ENCODE results near the gene ZBTB7C.
"Not testable (repeated sequence)": the region's sequence is repeated elsewhere in the genome, so short reads cannot be mapped to it uniquely, and the experiment has no call there.

ZBTB7C gene

DNA sequence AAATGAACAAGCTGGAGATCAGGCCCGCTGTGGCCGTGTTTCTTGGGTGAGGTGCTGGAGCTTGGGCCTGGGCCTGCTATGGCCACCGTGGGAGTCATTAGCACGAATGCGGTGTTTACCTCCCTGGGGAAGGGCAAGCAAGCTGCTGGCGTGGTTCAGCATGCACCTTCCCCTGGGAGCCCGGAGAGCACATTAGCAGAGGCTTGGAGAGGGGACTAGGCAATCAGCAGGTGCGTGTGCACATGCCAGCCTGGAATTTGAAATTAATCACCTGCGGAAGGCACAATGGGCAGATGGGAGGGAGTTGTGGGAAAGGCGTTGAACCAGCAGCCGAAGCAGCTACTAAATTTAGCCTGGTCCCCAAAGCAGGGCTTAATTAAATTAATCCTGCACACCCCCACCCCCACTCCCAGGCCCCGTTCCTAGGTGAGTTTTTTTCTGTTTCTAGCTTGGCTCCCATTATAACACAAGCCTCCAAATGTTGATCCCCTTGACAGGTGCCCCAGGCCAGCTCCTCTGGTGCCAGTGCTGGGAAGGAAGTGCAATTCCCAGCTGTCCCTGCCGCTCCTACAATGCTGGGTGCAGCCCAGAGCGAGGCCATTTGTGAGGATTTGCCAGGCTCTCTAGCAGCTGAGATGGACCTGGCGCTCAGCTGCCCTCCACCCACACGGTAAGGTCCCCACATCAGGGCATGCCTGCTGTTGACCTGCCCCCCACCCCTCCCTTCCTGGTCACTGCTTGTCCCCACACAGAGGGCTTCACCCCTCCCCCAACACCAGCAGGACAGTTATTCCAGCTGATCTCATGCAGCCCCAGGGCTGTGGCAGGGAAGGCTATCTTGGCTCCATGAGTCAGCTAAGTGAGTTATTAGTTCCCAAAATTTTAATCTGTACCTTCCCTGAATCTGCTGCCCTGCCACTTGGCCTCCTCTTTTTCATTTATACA lies 115.0 kb downstream of the ZBTB7C start:
- no peak for DNase-seq

DNA sequence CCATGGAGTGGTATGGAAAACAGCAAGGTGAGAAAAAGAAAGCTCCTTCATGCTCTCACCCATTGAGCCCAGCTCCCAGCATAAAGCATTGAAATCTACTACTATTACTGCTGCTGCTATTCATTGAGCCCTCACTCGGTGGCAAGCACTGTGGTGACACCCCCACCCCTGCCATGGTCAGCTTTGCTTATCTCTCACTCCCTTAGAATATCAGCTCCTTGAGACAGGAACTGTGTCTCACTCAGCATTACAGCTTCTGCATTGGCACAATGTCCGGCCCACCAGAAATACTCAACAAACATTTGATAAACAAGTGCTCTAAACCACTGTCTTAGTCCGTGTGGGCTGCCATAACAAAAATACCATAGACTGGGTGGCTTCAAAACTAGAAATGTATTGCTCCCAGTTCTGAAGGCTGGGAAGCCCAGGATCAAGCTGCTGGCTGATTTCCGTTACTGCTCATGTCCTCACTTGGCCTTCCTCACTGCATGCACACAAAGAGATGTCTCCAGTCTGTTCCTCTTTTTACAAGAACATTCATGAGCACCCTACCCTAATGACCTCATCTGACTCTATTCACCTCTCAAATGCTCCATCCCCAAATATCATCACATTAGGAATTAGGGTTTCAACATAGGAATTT lies 116.3 kb downstream of the ZBTB7C start:
- no peak for DNase-seq

- no peak for DNase-seq
These were observed 117.0 kb downstream of the ZBTB7C start for GRCh38 chr18:48292229-48292628.

DNA sequence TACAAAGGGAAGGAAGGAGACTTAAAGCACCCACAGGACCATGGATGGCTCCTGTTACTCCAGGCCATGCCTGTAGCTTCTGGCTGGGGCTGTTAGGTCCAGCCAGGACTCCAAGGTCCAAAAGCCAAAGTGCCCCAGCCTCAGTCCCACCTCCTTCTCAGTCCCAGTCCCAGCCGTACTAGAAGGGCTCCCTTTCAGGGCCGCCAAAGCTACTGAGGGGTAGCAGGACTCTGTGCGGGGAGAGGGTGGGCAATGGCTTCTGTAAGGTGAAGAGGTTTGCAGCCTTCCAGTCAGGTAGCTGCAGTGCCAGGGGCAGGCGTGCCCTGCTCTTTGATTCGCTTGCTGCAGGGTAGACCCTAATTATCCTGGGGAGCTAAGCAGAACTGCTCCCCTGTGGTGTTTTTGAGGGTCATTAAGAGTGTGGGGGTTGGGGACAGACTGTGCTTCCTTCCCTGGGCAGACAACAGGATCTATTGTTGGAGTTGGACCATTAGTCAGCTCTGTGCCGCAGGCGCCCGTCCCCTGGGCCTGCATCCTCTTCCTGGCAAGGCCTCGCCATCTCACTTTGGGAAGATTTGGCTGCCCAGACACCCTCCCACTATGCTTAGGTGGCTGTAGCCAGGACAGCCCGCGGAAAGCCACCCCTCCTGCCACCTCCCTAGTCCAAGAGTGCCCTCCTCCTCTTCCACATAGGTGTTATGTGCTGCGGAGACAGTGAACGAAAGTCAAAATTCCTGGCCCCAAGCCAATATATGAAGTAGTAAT lies 118.8 kb downstream of the ZBTB7C start:
- DNase-seq, result no peak

DNA sequence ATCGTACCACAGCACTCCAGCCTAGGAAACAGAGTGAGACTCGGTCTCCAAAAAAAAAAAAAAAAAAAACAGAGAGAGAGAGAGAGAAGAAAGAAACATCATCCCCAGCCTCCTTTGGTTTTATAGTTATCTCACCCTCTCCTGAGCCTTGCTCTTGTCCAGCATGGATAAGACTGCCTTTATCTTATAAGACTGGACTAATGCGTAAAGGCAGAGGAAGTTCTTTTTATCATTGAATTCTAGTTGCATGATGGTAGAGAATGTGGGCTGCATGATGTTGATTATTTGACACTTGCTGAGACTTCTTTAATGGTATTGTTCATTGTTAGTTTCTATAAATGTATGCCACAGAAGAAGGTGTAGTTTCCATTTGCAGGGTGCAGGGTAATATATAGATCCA lies 124.4 kb downstream of the ZBTB7C start:
- DNase-seq, result no peak

- not testable (repeated sequence) for DNase-seq
These were observed 125.2 kb downstream of the ZBTB7C start for GRCh38 chr18:48284011-48284410.

DNA sequence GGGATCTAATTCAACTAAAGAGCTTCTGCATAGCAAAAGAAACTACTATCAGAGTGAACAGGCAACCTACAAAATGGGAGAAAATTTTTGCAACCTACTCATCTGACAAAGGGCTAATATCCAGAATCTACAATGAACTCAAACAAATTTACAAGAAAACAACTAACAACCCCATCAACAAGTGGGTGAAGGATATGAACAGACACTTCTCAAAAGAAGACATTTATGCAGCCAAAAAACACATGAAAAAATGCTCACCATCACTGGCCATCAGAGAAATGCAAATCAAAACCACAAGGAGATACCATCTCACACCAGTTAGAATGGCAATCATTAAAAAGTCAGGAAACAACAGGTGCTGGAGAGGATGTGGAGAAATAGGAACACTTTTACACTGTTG lies 127.7 kb downstream of the ZBTB7C start:
- DNase-seq, result not testable (repeated sequence)

DNA sequence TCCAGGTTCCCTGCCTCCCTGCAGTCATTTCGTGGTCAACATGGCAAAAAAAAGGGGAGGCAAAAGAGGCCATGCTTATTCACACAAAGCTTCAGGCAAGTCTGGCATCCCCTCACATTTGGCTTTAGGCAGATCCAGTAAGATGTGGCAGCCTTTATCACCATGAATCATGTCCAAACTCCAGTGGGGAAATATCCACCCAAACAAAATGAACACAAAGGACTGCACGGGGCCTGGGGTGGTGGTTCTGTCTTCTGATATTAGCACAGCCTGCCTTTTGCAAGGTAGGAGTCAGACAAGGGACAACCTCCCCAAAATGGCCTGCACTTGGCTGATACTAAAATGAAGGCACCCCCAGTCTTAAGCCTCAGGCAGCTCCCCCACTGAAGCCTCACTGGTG lies 129.9 kb downstream of the ZBTB7C start:
- DNase-seq, result no peak

DNA sequence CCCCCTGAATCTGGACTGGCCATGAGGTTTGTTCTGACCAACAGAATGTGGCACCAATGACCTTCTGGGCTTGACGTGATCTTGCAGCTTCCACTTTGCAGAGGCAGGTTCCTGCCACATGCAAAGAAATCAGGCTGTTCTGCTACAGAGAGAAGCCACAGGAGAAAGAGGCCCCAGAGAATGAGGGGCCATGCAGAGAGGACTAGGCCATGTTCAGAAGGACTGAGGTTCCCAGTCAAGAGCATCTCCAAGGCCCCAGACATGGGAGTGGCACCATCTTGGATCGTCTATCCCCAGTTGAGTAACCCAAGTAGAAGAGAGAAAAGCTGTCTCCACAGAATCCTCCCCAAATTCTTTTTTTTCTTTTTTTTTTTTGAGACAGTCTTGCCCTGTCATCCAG lies 131.1 kb downstream of the ZBTB7C start:
- no peak for DNase-seq

DNA sequence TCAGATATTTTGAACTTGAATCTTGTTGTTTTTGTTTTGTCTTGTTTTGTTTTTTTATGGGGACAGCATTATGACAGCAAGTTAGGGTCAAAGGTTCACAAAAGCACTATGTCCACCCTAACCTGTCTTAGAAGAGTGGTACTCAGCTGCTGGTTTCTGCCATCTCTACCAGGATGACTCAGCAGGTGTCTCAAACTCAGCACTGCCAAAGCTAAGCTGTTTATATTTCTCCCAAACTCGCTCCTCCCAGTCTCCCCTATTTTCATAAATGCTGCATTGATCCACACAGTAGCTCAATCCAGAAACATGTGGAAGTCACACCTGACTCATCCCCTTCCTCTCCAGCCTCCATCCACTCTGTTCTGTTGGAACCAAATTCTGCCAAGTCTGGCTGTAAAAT lies 134.9 kb downstream of the ZBTB7C start:
- no peak for DNase-seq

DNA sequence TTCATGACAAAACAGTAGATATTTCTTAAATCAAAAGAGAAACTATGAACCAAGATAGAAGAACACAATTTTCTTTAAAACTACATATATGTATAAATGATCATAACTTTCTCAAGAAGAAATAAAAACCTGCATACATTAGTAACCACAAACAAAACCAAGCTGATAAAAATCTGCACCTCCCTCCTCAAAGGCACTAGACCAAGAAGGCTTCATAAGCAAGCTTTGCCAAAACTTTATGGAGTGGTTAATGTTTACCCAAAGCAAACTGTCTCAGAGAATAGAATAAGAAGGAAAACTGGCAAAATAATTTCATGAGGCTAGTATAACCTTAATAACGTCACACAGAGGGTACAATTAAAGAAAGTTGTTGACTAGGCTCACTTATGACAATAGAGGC lies 138.3 kb downstream of the ZBTB7C start:
- DNase-seq, result no peak

GRCh38 chr18:48265328-48265727 lies 143.9 kb downstream of the ZBTB7C start:
- DNase-seq, result no peak

- DNase-seq, result no peak
These were observed 145.0 kb downstream of the ZBTB7C start for GRCh38 chr18:48263914-48264902.

- no peak for DNase-seq
These were observed 145.9 kb downstream of the ZBTB7C start for GRCh38 chr18:48263192-48263853.

DNA sequence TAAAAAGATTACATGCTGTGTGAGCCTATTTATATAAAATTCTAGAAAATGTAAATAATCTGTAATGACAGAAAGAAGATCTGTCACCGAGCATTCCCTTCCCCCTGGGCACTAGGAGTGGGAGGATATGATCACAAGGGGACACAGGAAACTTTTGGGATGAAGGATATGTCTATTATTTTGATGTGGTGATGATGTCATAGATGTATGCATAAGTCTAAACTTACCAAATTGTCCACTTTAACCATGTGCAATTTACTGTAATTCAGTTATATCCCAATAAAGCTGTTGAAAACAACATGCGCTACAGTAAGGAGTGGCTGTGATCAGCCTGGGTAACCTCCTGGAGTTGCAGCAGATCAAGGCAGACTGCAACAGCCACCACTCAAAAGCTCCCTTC lies 148.9 kb downstream of the ZBTB7C start:
- DNase-seq, result no peak

DNA sequence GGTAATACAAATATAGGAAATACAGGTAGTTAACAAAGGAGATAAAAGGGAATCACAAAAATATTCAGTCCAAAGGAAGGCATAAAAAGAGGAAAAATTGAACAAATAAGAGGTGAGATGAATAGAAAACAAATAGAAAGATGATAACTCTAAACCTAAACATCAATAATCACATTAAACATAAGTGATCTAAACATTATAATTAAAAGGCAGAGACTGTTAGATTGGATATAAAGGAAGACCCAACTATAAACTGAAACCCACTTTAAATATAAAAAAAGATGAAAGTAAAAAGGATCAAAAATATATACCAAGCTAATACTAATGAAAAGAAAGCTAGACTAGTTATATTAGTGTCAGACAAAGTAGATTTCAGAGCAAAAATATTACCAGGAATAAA lies 152.3 kb downstream of the ZBTB7C start:
- no peak for DNase-seq

DNA sequence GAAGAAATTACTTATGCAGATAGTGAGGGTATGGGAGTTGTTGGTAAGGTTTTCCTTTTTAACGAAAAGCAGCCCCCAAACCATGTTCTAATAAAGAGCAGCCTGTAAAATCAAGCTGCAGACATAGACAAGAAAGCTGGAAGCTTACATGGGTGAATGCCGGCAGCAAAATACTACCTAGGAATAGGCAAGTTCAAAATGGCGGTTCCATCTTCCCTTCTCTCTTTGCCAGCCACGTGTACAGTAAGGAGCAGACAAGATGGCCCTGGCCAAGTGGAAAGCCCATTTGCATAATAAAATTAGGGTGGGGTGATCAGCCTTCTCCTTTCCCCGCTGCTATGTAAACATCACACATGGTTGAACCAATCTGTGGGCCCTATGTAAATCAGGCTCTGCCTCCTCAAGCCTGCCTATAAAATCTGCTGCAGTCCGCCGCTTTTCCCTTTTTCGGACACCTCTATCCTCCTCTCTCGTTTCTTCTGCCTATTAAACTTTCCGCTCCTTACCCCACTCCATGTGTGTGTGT lies 155.0 kb downstream of the ZBTB7C start:
- DNase-seq, result no peak

DNA sequence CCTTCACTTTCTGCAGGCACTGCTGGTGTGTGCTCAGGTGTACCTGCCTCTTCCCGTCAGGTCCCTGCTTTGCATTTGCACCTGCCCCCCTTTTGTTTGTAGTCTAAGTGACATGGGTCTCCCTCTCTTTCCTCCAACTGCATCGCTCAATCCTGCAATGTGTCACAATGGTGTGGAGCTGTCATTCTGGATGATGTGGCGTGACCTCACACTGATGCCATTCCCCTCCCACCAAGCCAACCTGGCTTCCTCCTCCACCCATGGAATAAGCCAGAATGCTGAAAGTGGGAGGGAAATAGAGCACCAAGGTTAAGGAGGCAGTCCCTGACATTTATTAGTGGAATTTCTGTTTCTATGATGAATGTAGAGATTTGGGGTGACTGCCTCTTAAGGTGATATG lies 156.7 kb downstream of the ZBTB7C start:
- DNase-seq, result no peak

DNA sequence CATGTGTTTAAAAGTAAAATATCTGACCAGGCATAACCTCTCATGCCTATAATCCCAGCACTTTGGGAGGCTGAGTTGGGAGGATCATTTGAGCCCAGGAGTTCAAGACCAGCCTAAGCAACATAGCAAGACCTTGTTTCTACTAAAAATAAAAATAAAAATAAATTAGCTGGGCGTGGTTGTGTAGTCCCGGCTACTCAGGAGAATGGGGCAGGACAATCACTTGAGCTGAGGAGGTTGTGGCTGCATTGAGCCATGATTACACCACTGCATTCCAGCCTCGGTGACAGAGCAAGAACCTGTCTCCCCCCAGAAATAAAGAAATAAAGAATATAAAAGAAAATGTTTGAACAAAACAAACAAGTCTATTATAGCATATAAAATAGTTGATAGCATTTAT lies 158.3 kb downstream of the ZBTB7C start:
- no peak for DNase-seq

GRCh38 chr18:48250362-48250907 lies 158.7 kb downstream of the ZBTB7C start:
- no peak for DNase-seq

GRCh38 chr18:48249854-48250253 lies 159.3 kb downstream of the ZBTB7C start:
- DNase-seq, result no peak

Data from activated CD4-positive, alpha-beta T cell treated with anti-CD3 and anti-CD28 coated beads for 48 hours (primary cell).